AG04449 (cell line): ENCODE results near the gene GBX1.

Experiments
- CTCF ChIA-PET: fragments of 350-600 bp; formaldehyde crosslinking; extraction: SDS; loops from one replicate; lab custom pipeline; 2021; ENCODE audit warnings: antibody characterized with exemption; lab: Yijun Ruan, JAX
- POLR2A ChIA-PET: fragments of 400-600, 350-600 bp; formaldehyde crosslinking; extraction: SDS; loops from one replicate; lab custom pipeline; 2020; ENCODE audit warnings: antibody characterized with exemption, inconsistent platforms; lab: Yijun Ruan, JAX
- DNase-seq: peaks from one replicate; pipeline ENCODE4 v3.0.0-alpha.2; 2010; ENCODE audit warnings: low read depth, low spot score
- H3K4me3 ChIP-seq: 2 replicates; pipeline ENCODE4 v1.5.1; 2011; ENCODE audit warnings: low read depth, mild to moderate bottlenecking, control low read depth, low read length
- CTCF ChIP-seq: IDR thresholded peaks from one replicate; pipeline ENCODE4 v1.5.1; 2011; ENCODE audit warnings: mild to moderate bottlenecking, moderate library complexity, low read length, control low read depth, inconsistent platforms; ENCODE audit not compliant: insufficient read depth; ENCODE audit errors: missing control alignments

Gene GBX1

DNA sequence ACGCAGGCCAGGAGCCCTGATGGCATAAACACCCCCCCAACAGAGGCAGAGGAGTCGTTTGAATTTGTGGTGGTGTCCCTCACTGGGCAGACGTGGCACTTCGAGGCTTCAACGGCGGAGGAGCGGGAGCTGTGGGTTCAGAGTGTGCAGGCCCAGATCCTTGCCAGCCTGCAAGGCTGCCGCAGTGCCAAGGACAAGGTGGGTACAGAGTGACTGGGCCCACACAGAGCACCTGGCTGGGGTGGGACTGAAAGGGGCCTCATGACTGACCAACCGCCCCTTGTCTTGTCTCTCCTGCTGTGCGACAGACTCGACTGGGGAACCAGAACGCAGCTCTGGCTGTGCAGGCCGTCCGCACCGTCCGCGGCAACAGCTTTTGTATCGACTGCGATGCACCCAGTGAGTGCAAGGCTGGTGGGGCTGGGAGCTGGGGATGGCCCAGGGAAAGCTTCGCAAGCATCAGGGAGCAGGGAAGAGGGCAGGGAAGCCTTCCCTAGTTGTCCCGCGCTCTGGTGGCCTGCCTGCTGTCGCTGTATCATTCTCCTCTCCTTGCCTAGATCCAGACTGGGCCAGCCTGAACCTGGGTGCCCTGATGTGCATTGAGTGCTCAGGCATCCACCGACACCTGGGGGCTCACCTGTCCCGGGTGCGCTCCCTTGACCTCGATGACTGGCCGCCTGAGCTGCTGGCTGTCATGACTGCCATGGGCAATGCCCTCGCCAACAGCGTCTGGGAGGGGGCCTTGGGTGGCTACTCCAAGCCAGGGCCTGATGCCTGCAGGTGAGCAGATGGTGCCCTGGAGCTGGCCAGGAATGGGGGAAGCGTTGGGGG is 25.4 kb downstream of the GBX1 start:
- no peak for TF ChIP-seq CTCF
- CTCF ChIA-PET: interaction anchor here (0.8 to 1.1 kb wide), 5 partner anchors 17 to 30 kb away, joined by 4 to 5 read pairs (median 4); no protein-coding TSS in a partner anchor
- H3K4me3 ChIP-seq: no peak overlapping the region
- POLR2A ChIA-PET: no interaction called here
- DNase-seq: no peak

GRCh38 chr7:151141311-151141854 is 26.1 kb downstream of the GBX1 start:
- no peak for TF ChIP-seq CTCF
- POLR2A ChIA-PET: no interaction called here
- CTCF ChIA-PET: interaction anchor here (0.8 to 1.1 kb wide), 4 partner anchors 17 to 29 kb away, joined by 4 read pairs; no protein-coding TSS in a partner anchor
- H3K4me3 ChIP-seq: no peak overlapping the region
- no peak for DNase-seq

DNA sequence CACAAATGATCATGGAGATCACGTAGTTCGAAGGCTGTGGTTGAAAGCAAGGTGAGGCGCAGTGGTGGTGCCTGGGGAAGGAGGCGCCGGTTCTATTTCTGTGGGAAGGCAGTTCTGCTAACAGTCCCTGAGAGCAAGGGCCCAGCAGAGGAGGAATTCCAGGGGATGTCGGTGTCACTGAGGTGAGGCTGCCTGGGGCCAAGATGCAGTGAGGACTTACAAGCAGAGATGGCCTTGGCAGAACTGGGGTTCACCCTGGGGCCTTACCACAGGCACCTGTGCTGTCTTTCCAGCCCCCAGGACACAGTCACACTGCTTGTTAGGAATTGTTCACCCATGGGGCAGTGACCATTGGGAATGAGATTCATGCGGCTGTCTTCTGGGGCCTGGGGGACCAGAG is 26.7 kb downstream of the GBX1 start:
- ChIA-PET POLR2A (no interaction called here), CTCF (interaction anchor here (0.8 to 2.3 kb wide), 5 partner anchors 12 to 178 kb away, joined by 3 to 9 read pairs (median 4); no protein-coding TSS in a partner anchor)
- H3K4me3 ChIP-seq: no peak overlapping the region
- DNase-seq: no peak
- TF ChIP-seq CTCF: no peak

DNA sequence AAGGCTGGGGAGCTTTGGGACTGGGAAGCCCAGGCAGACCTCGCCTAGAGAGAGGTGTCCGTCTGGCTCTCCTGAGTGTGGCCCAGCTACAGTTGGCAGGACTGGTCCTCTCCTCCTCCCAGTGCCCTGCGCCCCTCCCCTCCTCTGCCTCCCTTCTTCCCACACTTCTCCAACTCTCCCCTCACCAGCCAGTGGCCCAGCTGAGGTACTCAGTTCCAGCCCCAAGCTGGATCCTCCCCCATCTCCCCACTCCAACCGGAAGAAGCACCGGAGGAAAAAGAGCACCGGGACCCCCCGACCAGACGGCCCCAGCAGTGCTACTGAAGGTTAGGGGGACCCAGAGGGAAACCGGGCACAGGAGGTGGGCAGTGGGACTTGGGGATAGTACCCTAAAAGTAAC is 27.7 kb downstream of the GBX1 start:
- DNase-seq: no peak
- H3K4me3 ChIP-seq: no peak overlapping the region
- no peak for TF ChIP-seq CTCF
- ChIA-PET POLR2A (no interaction called here), CTCF (interaction anchor here (0.7 to 3.8 kb wide), 9 partner anchors 8 to 177 kb away, joined by 3 to 29 read pairs (median 4); no protein-coding TSS in a partner anchor)

GRCh38 chr7:151139071-151139790 is 28.3 kb downstream of the GBX1 start:
- no peak for DNase-seq
- no peak overlapping the region for H3K4me3 ChIP-seq
- POLR2A ChIA-PET: no interaction called here
- CTCF ChIA-PET: interaction anchor here (0.7 to 3.8 kb wide), 13 partner anchors 8 to 176 kb away, joined by 3 to 29 read pairs (median 4); partner anchors contain the start of gene GBX1
- TF ChIP-seq CTCF: no peak
